Calu3 (cell line): ENCODE results near the gene ADAM15. TPM values are rescaled to one million over a fixed set of nuclear protein-coding genes. Genes with fewer than 3 reads are reported as not detected.

Source experiments
- BruUV-seq: library from RNA; stranded (reverse); fragments of 400-500 nt; replicated peaks from 2 replicates; lab custom pipeline; 2021; lab: Mats Ljungman, UMichigan
- CTCF ChIA-PET: fragments of 300-600 bp; sonication (Branson Sonifier 250); formaldehyde crosslinking; loops from one replicate; lab custom pipeline; 2022; ENCODE audit warnings: antibody characterized with exemption; lab: Charles Lee
- DNase-seq: peaks from one replicate; pipeline ENCODE4 v3.0.0; 2022
- H3K27ac Mint-ChIP-seq: one replicate; pipeline ENCODE4 v1.8.0; 2022; ENCODE audit warnings: mixed read lengths; ENCODE audit not compliant: unreplicated experiment
- H3K27me3 Mint-ChIP-seq: one replicate; pipeline ENCODE4 v1.8.0; 2022; ENCODE audit warnings: mixed read lengths; ENCODE audit not compliant: unreplicated experiment
- H3K36me3 Mint-ChIP-seq: one replicate; pipeline ENCODE4 v1.8.0; 2022; ENCODE audit warnings: mild to moderate bottlenecking, moderate library complexity, mixed read lengths; ENCODE audit not compliant: insufficient read depth, unreplicated experiment
- H3K4me1 Mint-ChIP-seq: one replicate; pipeline ENCODE4 v1.8.0; 2022; ENCODE audit warnings: mild to moderate bottlenecking, low read depth, mixed read lengths; ENCODE audit not compliant: unreplicated experiment
- H3K4me3 Mint-ChIP-seq: one replicate; pipeline ENCODE4 v1.8.0; 2022; ENCODE audit warnings: mild to moderate bottlenecking, low read depth, moderate library complexity, mixed read lengths; ENCODE audit not compliant: unreplicated experiment
- H3K9me3 Mint-ChIP-seq: one replicate; pipeline ENCODE4 v1.8.0; 2022; ENCODE audit warnings: low read depth, mixed read lengths; ENCODE audit not compliant: unreplicated experiment
- intact Hi-C: fragments of 100-400 bp; cut with micrococcal nuclease; formaldehyde crosslinking; loops from one replicate; pipeline ENCODE4 v1.10.0; 2022; ENCODE audit not compliant: unreplicated experiment
- total RNA-seq: library from RNA; stranded (reverse); gene quantifications from 2 replicates; pipeline ENCODE4 v1.2.3, GENCODE V29; 2022
- TF ChIP-seq, protein P1 (sequence below): fragments of 200-600 bp; IDR thresholded peaks from one replicate; pipeline ENCODE4 v1.8.0; 2022; ENCODE audit warnings: antibody characterized with exemption; ENCODE audit not compliant: unreplicated experiment

The ADAM15 gene
- total RNA-seq, 1 experiment from 2014 or later = 99.1 TPM

DNA sequence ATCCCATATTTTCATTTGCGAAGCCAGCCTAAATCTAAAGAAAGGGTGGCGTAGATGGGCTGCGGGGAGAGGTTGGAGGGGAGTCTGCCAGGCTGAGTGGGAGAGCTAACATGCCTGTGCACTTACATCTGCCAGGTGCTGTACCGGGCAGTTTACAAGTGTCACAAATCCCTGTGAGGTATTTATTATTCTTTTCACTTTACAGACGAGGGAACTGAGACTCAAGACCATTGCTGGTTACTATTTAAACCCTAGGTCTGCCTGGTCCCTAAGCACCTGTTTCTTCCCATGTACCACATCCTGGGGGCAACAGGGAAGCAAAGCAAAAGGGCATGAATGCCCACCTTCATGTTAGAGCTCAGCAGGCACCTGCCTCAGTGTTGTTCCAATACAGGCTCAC is 57.2 kb downstream of the ADAM15 start:
- DNase-seq = no peak
- no TSS peak for BruUV-seq
- Mint-ChIP-seq H3K9me3 (no peaks in the 10 kb centered on the region), H3K27me3 (peaks cover 23% of the 10 kb centered on the region), H3K4me1 (no peaks in the 10 kb centered on the region), H3K36me3 (no peaks in the 10 kb centered on the region), H3K4me3 (no peak overlapping the region), H3K27ac (no peak overlapping the region)
- intact Hi-C loops = no loop called here
- CTCF ChIA-PET = interaction anchor here (0.6 to 0.9 kb wide), 3 partner anchors 59 to 405 kb away, joined by 4 to 6 read pairs (median 4); partner anchors contain the start of gene KRTCAP2
- TF ChIP-seq, protein P1, sequence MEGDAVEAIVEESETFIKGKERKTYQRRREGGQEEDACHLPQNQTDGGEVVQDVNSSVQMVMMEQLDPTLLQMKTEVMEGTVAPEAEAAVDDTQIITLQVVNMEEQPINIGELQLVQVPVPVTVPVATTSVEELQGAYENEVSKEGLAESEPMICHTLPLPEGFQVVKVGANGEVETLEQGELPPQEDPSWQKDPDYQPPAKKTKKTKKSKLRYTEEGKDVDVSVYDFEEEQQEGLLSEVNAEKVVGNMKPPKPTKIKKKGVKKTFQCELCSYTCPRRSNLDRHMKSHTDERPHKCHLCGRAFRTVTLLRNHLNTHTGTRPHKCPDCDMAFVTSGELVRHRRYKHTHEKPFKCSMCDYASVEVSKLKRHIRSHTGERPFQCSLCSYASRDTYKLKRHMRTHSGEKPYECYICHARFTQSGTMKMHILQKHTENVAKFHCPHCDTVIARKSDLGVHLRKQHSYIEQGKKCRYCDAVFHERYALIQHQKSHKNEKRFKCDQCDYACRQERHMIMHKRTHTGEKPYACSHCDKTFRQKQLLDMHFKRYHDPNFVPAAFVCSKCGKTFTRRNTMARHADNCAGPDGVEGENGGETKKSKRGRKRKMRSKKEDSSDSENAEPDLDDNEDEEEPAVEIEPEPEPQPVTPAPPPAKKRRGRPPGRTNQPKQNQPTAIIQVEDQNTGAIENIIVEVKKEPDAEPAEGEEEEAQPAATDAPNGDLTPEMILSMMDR = no peak

DNA sequence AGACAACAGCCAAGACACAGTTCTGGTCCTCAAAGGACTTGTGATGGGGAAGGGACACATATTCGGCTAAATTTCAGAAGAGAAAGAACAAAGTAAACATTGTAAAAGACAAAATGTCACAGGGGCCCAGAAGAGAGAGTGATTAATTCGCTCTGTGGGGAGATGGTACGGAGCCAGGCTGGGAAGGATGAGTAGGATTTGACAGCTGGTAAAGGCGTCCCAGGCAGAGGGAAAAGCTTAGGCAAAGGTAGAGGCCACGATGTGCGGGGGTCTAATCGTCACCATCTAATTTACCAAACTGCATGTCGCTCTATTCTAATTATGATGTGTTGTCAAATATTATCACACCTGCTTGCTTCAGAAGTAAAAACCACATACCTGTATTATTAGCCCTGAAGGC is 59.3 kb downstream of the ADAM15 start:
- TF ChIP-seq, protein P1 = no peak

DNA sequence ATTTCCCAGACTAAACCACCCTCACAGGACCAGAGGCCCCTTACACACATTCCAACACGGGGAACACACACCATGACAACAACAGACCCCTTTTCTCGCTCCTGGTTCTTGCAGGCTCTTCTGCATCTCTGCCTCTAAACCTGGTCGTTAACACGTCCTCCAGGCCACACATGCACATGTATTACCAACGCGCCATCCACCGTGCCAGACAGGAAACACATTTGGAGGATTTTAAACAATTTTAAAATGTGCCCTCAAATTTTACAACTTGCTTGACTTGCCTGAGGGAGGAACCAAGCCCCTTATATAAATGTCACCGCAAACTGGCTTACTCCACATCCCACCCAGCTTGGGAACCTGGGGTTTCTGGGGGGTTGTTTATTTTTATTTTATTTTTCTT is 59.7 kb downstream of the ADAM15 start:
- Mint-ChIP-seq H3K4me3 (no peak overlapping the region), H3K27me3 (peaks cover 6% of the 10 kb centered on the region), H3K27ac (no peak overlapping the region), H3K4me1 (no peaks in the 10 kb centered on the region), H3K9me3 (no peaks in the 10 kb centered on the region), H3K36me3 (no peaks in the 10 kb centered on the region)
- TF ChIP-seq, protein P1 = no peak
- intact Hi-C loops = no loop called here
- BruUV-seq = no TSS peak
- CTCF ChIA-PET = no interaction called here
- DNase-seq = no peak

More for the DNA sequence above, 59.3 kb downstream of the ADAM15 start:
- H3K36me3 Mint-ChIP-seq = no peaks in the 10 kb centered on the region
- H3K27me3 Mint-ChIP-seq = peaks cover 8% of the 10 kb centered on the region
- BruUV-seq = no TSS peak
- no peaks in the 10 kb centered on the region for H3K9me3 Mint-ChIP-seq
- H3K4me3 Mint-ChIP-seq = no peak overlapping the region
- CTCF ChIA-PET = no interaction called here
- no peak for DNase-seq
- no peaks in the 10 kb centered on the region for H3K4me1 Mint-ChIP-seq
- intact Hi-C loops = no loop called here
- H3K27ac Mint-ChIP-seq = no peak overlapping the region

Other genes starting within 250 kb of the ADAM15 start
- gene KCNN3, start 181.0 kb upstream of the ADAM15 start, total RNA-seq = 0.27 TPM in 1 of 2 replicates, not detected in the other
- 43.0 and 47.3 TPM in 2 replicates for gene PMVK, start 114.6 kb upstream of the ADAM15 start, total RNA-seq
- gene PBXIP1, start 95.2 kb upstream of the ADAM15 start, total RNA-seq = 48.1 and 49.6 TPM in 2 replicates
- 43.6 and 45.6 TPM in 2 replicates for gene PYGO2, start 89.5 kb upstream of the ADAM15 start, total RNA-seq
- 73.5 and 77.5 TPM in 2 replicates for gene SHC1, start 80.6 kb upstream of the ADAM15 start, total RNA-seq
- gene CKS1B, start 76.6 kb upstream of the ADAM15 start, total RNA-seq = 182 and 230 TPM in 2 replicates
- gene FLAD1, start 68.0 kb upstream of the ADAM15 start, total RNA-seq = 74.3 and 75.1 TPM in 2 replicates
- gene LENEP, start 57.7 kb upstream of the ADAM15 start, total RNA-seq = 1.1 and 1.5 TPM in 2 replicates
- 64.7 and 64.9 TPM in 2 replicates for gene ZBTB7B, start 48.5 kb upstream of the ADAM15 start, total RNA-seq
- gene DCST2, start 17.5 kb upstream of the ADAM15 start, total RNA-seq = 1.4 and 1.5 TPM in 2 replicates
- gene DCST1, start 17.5 kb upstream of the ADAM15 start, total RNA-seq = 0.17 TPM in 1 of 2 replicates, not detected in the other
- 12.6 and 13.9 TPM in 2 replicates for gene EFNA4, start 12.4 kb downstream of the ADAM15 start, total RNA-seq
- gene EFNA3, start 27.5 kb downstream of the ADAM15 start, total RNA-seq = 1.7 and 3.4 TPM in 2 replicates
- 33.7 and 41.7 TPM in 2 replicates for gene EFNA1, start 76.6 kb downstream of the ADAM15 start, total RNA-seq
- gene SLC50A1, start 84.5 kb downstream of the ADAM15 start, total RNA-seq = 68.5 and 72.0 TPM in 2 replicates
- 38.7 and 41.1 TPM in 2 replicates for gene DPM3, start 89.2 kb downstream of the ADAM15 start, total RNA-seq
- gene KRTCAP2, start 122.0 kb downstream of the ADAM15 start, total RNA-seq = 236 TPM in 2 replicates
- 1.1 and 1.8 TPM in 2 replicates for gene TRIM46, start 122.5 kb downstream of the ADAM15 start, total RNA-seq
- 36.8 and 41.9 TPM in 2 replicates for gene THBS3, start 156.6 kb downstream of the ADAM15 start, total RNA-seq
- gene MTX1, start 157.4 kb downstream of the ADAM15 start, total RNA-seq = 58.9 and 60.0 TPM in 2 replicates
- 25.2 and 25.9 TPM in 2 replicates for gene ENTREP3, start 204.2 kb downstream of the ADAM15 start, total RNA-seq
- 85.1 and 104 TPM in 2 replicates for gene SCAMP3, start 211.0 kb downstream of the ADAM15 start, total RNA-seq
- 78.5 and 79.4 TPM in 2 replicates for gene CLK2, start 222.2 kb downstream of the ADAM15 start, total RNA-seq
- 11.8 and 19.6 TPM in 2 replicates for gene HCN3, start 226.1 kb downstream of the ADAM15 start, total RNA-seq